ENCODE measurements around the gene LRRC10B.

DNA sequence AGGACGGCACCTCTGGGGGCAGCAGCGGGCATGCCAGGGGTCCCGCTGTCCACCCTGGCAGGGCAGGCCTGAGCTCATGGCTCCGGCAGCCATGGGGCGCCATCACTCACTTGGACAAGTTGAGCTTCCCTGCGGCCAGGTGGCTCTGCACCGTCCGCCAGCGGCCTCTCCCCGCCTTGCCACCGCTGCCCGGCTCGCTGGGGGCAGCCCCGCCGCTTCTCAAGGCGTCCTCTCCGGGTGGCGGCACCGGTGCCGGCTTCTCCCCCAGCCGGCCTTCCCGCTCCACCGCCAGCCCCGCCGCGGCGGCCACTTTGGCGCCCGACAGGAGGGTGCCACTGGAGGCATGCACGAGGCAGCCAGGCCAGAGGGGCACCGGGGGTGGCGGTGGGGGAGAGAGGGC, 37.4 kb downstream of the LRRC10B start:
- TF ChIP-seq, protein P1, sequence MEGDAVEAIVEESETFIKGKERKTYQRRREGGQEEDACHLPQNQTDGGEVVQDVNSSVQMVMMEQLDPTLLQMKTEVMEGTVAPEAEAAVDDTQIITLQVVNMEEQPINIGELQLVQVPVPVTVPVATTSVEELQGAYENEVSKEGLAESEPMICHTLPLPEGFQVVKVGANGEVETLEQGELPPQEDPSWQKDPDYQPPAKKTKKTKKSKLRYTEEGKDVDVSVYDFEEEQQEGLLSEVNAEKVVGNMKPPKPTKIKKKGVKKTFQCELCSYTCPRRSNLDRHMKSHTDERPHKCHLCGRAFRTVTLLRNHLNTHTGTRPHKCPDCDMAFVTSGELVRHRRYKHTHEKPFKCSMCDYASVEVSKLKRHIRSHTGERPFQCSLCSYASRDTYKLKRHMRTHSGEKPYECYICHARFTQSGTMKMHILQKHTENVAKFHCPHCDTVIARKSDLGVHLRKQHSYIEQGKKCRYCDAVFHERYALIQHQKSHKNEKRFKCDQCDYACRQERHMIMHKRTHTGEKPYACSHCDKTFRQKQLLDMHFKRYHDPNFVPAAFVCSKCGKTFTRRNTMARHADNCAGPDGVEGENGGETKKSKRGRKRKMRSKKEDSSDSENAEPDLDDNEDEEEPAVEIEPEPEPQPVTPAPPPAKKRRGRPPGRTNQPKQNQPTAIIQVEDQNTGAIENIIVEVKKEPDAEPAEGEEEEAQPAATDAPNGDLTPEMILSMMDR (IDR thresholded peaks at IDR 0.05) = no peak
- no peak for TF ChIP-seq POLR2A (IDR thresholded peaks at IDR 0.05)

Measured in lower leg skin (tissue), 3 donors.